ENCODE measurements around the gene COX14. TPM values are rescaled to one million over a fixed set of nuclear protein-coding genes. Genes with fewer than 3 reads are reported as not detected.
"Not testable (repeated sequence)": the region's sequence is repeated elsewhere in the genome, so short reads cannot be mapped to it uniquely, and the experiment has no call there.

COX14 gene
- polyA plus RNA-seq, 10 donors: 32.3 to 45.6 (median 40.0) TPM

GRCh38 chr12:50106907-50107306, 5.1 kb upstream of the COX14 start:
- no peak for DNase-seq

- no peak for DNase-seq
These were observed 4.4 kb upstream of the COX14 start for GRCh38 chr12:50107416-50108268.

GRCh38 chr12:50109319-50109718, 2.7 kb upstream of the COX14 start:
- no peak for DNase-seq

- DNase-seq: peak in 1 of 3 donors; percentile 29
These were observed 1.8 kb upstream of the COX14 start for GRCh38 chr12:50110127-50110761.

- DNase-seq: peak; percentile 53 to 65 (median 59)
These were observed 1.2 kb upstream of the COX14 start for GRCh38 chr12:50110762-50111351.

- no peak for DNase-seq
These were observed 692 bp upstream of the COX14 start for GRCh38 chr12:50111395-50111692.

GRCh38 chr12:50112456-50113218, 601 bp downstream of the COX14 start:
- no peak for DNase-seq

- no peak for DNase-seq
These were observed 5.1 kb downstream of the COX14 start for GRCh38 chr12:50117057-50117622.

- DNase-seq: no peak
These were observed 7.4 kb downstream of the COX14 start for GRCh38 chr12:50119387-50119786.

- DNase-seq: no peak
These were observed 8.5 kb downstream of the COX14 start for GRCh38 chr12:50120521-50120920.

- no peak for DNase-seq
These were observed 8.9 kb downstream of the COX14 start for GRCh38 chr12:50120953-50121352.

GRCh38 chr12:50121641-50122040, 9.6 kb downstream of the COX14 start:
- no peak for DNase-seq

- DNase-seq: no peak
These were observed 11.2 kb downstream of the COX14 start for GRCh38 chr12:50123203-50123602.

GRCh38 chr12:50127546-50127945, 15.5 kb downstream of the COX14 start:
- DNase-seq: no peak

- DNase-seq: no peak
These were observed 17.3 kb downstream of the COX14 start for GRCh38 chr12:50129290-50129689.

- peak; percentile 28 to 49 (median 31) for DNase-seq
These were observed 20.6 kb downstream of the COX14 start for GRCh38 chr12:50132505-50133135.

- no peak for DNase-seq
These were observed 31.0 kb downstream of the COX14 start for GRCh38 chr12:50142993-50143392.

GRCh38 chr12:50145439-50145838, 33.4 kb downstream of the COX14 start:
- no peak for DNase-seq

GRCh38 chr12:50147281-50147680, 35.2 kb downstream of the COX14 start:
- DNase-seq: no peak

- DNase-seq: not testable (repeated sequence)
These were observed 36.0 kb downstream of the COX14 start for GRCh38 chr12:50148011-50148410.

GRCh38 chr12:50149311-50149710, 37.3 kb downstream of the COX14 start:
- no peak for DNase-seq
